Embryonic facial prominence (tissue), 1 donor: ENCODE measurements around the gene IMPDH1.

Experiments used
- DNase-seq: peaks from one replicate; pipeline ENCODE4 v3.0.0-alpha.2; 2016; ENCODE audit errors: extremely low spot score

Gene IMPDH1

DNA sequence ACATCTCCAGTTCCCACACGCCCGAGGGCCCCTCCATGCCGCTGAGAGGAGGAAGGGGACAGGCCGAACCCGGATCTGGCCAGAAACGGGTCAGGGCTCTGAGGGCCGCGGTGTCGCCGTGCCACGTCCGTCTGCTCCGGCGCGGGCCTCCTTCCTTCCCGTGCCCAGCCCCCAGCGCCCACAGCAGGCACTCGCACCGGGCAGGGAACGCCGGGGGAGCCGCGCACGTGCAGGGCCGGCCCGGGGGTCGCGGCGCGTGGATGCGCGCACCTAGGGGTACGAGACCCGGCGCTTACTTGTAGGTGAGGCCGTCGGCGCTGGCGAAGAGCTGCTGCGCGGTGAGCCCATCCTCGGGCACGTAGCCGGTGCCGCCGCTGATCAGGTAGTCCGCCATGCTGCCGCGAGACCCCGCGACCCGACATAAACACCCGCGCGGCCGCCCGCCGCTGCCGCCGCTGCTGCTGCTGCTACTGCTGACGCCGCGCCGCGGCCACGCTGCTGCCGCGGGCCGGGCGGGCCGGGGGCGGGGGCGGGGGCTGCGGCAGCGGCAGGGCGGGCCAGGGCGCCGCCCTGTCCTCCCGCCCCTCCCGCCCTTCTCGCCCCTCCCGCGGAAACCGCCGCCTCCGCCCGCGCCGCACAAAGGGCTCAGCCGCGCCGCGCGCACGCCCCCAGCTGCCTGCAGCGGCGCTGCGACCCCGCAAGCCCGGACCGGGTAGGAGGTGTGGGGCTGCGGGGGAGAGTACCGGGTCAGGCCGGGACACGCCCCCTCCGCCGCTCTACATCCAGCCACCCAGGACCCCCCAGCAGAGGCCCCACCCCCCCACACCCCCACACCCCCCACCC lies 4.1 kb downstream of the IMPDH1 start:
- no peak for DNase-seq

DNA sequence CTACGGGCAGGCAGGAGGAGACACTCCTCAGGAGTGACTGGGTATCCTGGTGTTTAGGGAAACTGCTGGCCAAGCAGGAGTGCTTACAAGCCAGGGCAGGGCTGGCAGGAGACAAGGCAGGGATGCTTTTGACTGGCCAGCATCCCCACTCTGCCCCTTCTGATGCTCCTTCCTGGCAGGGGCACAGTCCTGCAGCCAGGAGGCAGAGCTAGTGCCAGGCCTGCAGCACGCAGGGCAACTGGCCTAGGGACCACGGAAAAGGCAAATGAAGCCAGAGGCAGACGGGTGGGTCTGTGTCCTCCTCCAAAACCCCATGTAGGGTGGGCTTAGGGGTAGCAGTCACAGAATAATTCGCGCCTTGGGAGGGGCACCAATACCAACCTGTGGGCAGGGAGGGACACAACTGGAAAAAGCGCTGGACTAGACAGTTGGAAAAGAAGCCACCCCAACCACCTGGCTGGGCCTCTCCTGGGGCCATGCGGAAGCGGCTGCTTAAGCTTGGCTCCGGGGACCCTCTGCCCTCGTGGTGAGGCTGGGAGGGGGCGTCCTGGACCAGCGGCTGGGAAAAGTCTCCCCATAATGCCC lies 4.8 kb downstream of the IMPDH1 start:
- DNase-seq, result no peak

DNA sequence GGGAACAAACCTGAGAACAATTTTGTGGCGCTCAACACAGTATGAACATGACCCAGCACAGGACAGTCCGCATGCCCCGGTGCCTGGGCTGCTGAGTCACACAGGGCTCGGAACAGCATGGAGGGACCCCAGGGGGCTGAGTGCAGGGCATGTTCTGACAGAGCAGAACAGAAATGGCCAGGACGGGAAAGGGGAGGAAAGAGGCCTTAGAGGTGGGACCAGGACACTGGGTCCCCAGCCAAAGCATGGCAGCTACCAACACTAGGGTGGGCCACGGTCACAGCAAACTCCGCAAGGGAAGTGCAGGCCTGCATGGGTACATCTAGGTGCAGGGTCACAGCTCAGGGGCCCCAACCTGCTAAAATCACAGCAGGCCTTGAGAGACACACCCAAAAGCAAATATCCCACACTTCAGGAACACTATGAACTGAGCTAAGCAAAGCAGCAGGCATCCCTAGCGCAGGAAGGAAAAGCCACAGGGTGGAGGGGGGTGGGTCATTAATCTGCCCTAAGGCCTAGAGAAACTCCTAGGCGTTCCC lies 5.6 kb downstream of the IMPDH1 start:
- no peak for DNase-seq

DNA sequence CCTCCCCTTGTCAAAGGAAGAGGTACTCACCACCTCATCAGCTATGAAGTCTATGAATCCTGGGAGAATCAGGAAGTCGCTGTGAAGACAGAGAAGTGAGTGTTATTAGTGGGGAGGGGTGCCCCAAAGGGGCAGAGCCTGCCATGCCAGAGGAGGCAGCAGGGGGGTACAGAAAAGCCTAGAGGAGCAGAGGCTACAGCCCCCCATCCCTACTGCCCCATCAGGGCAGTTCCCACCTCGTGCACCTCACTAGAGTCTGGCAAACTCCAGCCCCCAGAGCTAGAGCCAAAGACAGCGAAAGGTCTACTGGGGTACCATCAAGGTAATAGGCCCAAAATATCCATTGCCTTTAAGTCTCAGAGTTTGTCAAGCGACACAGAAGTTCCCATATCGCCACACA lies 6.1 kb downstream of the IMPDH1 start:
- DNase-seq, result no peak

DNA sequence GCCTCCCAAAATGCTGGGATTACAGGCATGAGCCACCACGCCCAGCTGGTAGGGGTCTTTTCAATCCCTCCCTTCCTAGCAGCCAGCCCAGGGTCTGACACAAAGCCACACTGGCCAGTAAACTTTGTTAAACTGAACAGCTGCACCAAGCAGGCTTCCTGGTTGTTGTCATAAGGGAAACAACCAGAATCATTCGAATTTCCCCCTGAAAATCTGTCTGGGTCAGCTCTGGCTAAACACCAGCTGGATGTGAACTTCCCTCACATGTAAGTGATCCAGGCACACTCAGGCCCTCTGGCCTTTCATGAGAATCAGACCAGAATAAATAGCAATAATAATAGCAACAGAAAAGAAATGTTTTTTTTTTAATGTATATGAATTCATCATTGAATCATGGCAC lies 7.4 kb downstream of the IMPDH1 start:
- DNase-seq, result no peak

DNA sequence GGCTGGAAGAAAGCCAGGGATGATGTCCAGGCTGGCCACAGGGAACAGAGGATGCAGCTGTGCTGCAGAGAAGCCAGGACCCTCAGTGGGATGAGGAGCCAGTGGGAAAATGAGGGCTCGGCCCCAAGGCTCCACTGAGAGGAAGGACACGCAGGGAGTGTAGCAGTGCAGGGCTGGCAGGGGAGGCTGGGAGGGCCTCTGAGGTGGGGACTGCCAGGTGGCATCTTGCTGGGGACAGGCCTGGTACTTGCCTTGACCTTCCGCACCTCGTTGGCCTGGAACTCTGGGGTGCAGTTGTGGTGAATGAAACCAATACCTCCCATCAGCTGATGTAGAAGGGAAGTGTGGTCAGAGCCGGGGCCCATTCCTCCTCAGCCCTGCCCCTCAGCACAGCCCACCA lies 9.2 kb downstream of the IMPDH1 start:
- DNase-seq, result no peak

DNA sequence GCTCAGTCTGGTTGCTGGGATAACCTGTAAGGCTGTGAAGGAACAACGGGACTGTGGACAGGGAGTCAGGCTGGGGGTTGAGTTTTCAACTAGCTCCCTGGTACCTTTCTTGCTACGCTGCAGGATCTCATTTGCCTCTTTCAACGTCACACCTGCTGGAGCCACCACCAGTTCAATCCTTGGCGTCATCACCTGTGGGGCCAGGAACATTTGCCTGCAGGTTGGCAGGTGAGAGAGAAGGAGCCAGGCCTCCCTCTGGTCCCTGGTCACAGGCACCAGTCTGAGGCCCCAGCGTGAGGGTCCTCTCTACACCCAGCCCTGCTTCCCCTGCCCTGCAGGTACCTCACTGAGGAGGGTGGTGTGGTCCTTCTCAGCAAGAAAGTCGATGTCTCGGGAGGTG lies 9.8 kb downstream of the IMPDH1 start:
- DNase-seq, result no peak

DNA sequence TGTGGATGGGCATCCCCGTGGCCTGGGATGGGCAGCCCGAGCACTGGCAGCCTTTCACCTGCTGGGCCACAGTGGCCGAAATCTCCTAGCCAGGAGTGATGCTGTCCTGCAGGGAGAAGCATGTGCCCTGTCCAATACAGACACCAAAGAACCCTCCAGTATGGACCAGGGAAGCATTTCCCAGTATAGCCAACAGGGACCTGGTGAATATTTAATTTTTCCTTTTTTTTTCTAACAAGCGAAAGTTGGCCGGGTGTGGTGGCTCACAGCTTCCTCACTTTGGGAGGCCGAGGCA lies 11.0 kb downstream of the IMPDH1 start:
- DNase-seq, result no peak

DNA sequence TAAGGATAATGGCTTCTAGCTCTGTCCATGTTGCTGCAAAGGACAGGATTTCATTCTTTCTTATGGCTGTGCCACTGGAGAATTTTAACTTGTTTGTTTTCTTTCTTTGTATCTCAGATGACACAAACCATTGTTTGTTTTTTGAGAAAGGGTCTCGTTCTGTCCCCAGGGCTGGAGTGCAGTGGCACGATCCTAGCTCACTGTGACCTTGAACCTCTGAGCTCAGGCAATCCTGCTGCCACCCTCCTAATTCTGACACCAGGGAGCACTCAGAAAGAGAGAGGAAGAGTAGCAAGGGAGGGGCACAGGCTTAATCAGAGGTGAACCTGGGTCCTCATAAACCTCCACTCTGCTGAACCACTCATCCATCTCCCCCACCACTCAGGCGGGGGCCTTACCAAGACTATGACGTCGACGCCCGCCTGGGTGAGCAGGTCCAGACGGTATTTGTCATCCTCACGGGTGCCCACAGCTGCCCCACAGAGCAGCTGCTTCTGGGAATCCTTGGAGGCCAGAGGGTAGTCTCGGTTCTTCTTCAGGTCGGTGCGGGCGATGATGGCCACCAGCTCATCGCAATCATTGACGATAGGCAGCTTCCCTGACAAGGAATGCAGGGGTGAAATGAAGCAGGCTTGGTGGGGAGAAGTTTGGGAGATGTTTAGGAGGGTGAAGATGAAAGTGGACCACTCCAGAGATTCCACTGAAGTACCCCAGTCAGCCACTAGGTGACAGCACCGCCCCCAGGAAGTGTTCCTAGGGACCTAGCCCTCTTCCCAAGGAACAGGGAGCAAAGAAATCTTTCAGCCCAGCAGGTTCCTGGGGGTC lies 11.6 kb downstream of the IMPDH1 start:
- no peak for DNase-seq

DNA sequence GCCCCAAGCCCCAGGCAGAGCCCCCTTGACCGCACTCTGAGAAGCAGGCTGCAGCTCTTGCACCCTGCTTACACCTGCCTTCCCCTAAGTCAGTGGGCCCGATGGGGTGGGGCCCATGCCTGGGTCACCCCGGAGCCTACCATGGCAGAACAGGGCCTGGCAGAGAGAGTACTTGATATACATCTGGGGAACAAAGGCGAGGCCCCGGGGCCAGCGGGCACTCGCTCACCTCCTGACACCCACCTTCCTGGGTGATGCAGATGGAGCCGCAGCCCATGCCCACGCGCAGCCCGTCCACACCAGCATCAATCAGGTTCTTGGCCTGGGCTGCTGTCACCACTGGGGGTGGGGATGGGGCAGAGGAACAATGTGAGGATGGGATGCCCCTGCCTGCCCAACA lies 13.4 kb downstream of the IMPDH1 start:
- DNase-seq, result no peak

DNA sequence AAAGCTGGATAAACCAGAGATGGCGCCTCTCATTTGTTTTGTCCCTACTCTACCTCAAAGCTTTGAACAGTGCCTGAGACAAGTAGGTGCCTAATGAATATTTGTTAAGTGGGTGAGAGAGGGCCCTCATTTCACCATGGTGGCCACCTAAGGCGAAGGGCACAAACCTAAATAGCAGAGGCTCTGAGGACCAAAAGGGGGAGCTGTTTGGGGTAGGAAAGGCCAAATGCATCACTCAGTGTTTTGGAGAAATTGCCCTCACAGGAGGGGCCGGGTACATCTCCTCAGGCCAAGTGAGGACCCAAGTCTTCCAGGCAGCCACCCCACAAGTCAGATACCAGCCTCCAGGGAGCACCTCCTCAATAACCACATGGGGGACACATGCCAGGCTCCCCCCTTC lies 14.0 kb downstream of the IMPDH1 start:
- DNase-seq, result no peak

DNA sequence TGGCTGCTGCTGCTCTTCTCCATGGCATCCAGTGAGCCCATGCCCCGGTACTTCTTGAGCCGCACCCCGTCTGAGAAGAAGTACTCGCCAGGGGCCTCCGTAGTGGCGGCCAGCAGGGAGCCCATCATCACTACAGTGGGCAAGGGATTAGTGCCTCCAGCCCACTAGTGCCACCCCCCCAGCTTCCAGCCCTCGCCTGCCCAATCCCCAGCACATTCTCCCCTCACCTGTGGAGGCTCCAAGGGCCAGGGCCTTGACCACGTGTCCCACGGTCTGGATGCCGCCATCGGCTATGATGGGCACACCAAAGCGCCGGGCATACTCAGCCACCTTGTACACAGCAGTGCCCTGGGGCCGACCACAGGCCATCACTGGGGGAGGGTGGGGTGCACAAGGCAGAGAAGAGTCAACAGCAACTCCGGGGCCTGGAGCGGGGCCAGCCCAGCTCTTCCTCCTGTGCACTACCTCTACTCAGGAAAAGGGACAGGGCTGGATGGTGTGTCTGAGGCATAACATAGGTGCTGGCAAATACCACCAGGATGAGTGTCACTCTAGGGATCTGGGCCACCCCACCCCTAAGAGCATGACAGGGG lies 14.8 kb downstream of the IMPDH1 start:
- no peak for DNase-seq

DNA sequence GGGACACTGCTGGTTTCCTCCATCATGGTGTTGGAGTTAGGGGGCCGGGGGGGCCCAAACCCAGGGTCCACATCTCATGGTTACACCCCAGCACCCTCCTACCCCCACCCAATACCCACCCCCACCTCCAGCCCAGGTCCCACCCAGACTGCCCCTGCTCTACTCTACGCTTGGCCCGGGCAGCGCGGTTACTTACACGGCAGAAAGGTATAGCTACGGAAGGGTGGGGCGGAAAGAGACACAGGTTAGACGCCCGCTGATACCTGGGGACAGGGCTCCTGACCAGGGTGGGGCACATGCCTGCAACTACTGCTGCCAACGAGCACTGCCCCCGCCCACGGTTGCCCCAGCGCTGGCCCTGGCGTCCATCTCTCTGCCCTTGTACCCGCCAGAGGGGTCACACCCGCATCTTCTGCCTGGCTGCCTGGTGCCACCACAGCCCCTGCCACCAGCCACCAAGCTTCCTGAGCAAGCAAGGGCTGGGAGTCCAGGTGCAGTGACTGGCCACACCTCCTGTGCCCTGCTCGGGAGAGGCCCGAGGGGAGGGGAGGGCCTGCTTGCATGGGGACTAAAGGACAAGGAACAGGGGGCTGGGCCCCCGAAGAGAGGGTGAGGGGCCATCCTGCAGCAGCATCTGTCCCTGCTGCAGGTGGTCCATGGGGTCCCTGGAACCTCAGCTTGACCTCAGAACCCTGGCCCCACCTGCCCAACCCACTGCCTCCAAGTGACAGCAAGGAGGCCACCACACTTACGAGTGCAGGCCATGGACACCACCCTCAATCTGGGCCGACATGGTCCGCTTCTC lies 16.1 kb downstream of the IMPDH1 start:
- no peak for DNase-seq

DNA sequence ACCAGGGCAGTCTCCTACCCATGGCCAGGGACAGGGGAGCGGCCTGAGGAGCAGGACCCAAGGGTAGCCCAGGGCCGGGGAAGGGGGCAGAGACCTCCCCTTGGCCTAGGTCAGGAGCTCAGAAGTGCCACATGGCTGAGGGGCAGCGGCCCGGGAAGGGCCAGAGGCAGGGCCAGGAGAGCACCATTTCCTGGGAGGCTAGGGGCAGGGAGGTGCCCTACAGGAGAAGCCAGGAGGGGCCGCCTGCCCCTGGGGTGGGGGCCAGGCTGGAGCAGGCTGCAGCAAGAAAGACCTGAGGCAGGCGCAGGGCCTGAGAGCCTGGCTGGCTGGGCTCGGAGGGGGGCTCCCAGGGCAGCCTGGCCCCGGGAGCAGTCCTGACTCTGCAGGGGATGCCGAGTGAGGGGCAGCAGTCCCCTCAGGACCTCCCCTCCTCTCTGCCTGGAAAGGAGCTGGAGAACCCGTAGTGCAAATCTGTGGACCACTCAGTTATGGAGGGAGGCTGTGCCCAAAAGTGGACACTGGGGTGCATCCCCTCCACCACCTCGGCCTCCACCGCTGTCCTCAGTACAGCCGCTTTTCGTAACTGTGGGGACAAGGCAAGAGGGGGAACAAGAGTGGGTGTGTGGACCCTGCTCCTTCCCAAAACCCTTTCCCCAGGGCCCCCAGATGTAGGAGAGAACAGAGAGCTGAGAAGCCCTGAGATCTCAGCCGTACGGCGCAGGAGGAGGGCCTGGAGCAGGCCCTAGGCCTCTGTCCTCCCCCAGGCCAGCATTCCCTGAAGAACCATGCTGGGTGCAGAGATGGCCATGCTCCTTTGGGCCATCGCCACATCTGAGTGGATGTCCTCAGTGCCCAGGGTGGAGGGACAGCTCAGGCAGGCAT lies 17.1 kb downstream of the IMPDH1 start:
- no peak for DNase-seq

DNA sequence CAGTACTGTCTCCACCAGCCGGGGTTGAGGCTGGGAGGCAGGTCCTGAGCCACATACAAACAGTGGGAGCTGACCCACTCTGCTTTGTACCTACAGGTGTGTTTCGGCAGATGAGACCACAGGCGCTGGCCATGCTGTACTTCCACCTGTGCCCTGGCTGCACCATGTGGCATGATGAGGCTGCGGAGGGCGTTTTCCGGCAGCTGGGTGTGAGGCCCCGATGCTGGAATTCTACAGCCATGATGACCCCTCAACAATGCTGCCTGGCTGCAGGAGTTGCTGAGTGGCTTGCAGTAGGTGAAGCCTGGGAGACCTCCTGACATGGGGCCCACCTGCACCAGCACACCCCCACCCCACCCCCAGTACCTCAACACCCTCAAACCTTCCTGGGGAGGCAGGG lies 18.0 kb downstream of the IMPDH1 start:
- no peak for DNase-seq

DNA sequence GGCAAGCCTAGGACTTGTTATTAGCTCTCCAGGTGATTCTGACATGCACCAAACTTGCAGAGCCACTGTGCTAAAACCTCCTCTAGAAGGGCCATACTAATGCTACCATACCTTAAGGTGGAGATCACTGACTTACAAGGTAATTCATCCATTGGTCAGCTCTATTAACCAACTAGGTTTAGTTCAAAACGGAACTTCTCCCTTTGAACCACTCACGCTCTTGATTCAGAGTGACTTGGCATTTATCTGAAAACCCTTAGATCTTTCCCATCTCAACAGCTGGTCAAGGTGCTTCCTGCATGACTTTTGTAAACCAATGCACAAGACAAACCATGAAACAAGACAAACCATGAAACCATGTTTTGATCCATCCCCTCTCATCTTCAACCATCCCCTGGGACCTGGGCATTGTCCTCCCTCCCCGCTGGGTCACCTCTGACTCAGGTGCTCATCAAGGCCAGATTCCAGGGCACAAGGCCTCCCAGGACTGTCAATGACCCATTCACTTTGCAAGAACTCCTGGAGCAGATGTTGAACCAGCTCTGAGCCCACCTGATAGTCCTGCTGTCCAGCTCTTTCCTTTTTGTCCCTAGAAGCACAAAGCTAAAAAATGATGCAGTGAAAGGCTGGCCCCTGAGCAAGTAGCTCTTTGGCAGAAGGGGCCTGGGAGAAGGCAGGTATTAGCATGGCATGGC lies 18.8 kb downstream of the IMPDH1 start:
- no peak for DNase-seq

DNA sequence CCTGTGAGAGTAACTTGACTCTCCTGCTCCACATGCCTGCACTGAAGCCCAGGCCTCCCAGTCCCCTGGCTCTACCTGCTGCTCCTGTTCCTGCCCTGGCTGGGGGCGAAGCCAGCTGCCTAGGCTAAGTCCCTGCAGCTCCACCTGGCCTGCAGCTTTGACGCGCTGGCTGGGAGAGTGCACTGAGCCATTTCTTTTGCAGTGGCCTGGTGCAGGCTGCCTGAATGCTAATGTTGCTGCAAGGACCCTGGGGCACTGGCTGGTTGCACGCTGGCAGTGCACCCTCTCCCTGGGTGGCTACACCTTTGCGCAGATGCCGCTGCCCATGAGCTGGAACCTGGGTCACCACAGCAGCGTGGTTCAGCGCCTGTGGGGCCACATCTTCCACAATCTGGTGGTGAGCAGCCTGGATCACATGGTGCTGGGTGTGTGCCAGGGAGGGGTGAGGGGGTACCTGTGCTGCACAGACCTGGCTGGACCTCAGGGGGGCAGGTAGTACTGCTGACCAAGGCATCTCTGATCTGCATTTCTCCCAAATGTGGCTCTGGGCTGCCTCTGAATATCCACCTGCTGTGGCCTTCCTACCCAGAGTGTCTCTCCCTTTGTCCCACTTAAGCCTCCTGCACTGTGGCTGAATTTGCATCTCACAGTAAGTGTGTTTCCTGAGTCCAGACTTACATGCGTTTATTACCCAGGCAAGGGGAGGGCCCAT lies 20.0 kb downstream of the IMPDH1 start:
- DNase-seq, result no peak

DNA sequence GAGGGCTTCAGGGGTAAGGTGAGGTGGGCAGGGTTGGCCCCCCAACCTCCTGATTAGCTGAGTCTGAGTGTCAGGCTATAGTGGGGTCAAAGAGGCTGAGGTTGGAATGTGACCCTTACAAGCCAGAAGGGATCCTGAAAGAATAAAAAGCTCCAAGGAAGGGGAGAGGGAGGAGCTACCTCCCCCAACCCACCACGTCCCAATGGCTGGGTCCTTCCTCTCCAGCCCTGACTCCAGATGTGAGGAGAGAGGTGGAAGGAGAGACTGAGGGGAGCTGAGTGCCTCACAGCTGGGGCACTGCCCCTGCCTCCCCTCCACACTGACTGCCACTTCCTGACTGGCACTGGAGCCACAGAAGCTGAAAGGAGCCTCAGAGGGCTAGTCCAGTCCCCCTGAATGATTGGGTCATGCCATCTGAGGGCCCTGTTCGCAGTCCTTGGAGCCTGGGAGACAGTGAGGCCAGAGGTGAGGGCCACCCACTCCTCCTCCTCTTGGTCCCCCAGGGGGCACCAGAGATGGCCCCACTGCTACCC lies 20.6 kb downstream of the IMPDH1 start:
- DNase-seq, result no peak

DNA sequence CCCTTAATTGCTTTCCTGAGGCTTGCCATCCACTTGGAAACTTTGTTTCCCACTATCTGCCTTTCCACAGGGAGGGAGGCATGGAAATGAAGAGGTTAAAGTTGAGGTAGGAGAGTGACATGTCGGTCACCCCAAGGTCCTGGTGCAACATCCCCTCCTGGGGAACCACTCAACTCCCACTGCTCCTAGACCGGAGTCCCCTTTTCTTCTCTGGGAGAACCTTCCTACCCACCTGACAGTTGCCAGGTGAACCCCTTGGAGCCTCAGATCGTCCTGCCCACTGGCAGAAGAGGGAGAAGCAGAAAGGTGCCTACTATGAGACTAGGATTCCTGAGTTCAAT lies 21.7 kb downstream of the IMPDH1 start:
- no peak for DNase-seq
